Measurements from ENCODE around the gene NHERF2.

The NHERF2 gene

GRCh38 chr16:2026461-2027023 lies at the start of gene NHERF2:
Gene NHERF2, plus strand, starts transcription at chr16:2026902. Its CDS starts 104 bp downstream, at chr16:2027006.
- Mint-ChIP-seq H3K27me3 (peaks cover 64% of the 10 kb centered on the region), H3K27ac (no peak within 1 kb of the TSS), H3K36me3 (no peaks in the 10 kb centered on the region), H3K9me3 (no peaks in the 10 kb centered on the region), H3K4me1 (peaks cover 26% of the 10 kb centered on the region), H3K4me3 (peak within 1 kb of the TSS; percentile 60)
- no peak for ATAC-seq

- Mint-ChIP-seq H3K36me3 (peaks cover 56% of the 10 kb centered on the region), H3K27me3 (peaks cover 38% of the 10 kb centered on the region), H3K4me1 (peaks cover 50% of the 10 kb centered on the region), H3K9me3 (no peaks in the 10 kb centered on the region), H3K27ac (no peak overlapping the region), H3K4me3 (no peak overlapping the region)
- ATAC-seq, result no peak
Measured at GRCh38 chr16:1976951-1977874, 49.5 kb upstream of the NHERF2 start.

GRCh38 chr16:1977875-1978268 lies 48.8 kb upstream of the NHERF2 start:
- no peak overlapping the region for H3K27ac Mint-ChIP-seq
- peaks cover 56% of the 10 kb centered on the region for H3K36me3 Mint-ChIP-seq
- peaks cover 44% of the 10 kb centered on the region for H3K27me3 Mint-ChIP-seq
- H3K4me3 Mint-ChIP-seq, result no peak overlapping the region
- peaks cover 51% of the 10 kb centered on the region for H3K4me1 Mint-ChIP-seq
- no peaks in the 10 kb centered on the region for H3K9me3 Mint-ChIP-seq
- no peak for ATAC-seq

GRCh38 chr16:1978476-1979120 lies 48.1 kb upstream of the NHERF2 start:
- Mint-ChIP-seq H3K9me3 (no peaks in the 10 kb centered on the region), H3K36me3 (peaks cover 49% of the 10 kb centered on the region), H3K27me3 (peaks cover 49% of the 10 kb centered on the region), H3K27ac (no peak overlapping the region), H3K4me1 (peaks cover 47% of the 10 kb centered on the region), H3K4me3 (no peak overlapping the region)
- no peak for ATAC-seq

- no peak for ATAC-seq
- Mint-ChIP-seq H3K36me3 (peaks cover 43% of the 10 kb centered on the region), H3K9me3 (no peaks in the 10 kb centered on the region), H3K4me3 (no peak overlapping the region), H3K27ac (no peak overlapping the region), H3K27me3 (peaks cover 49% of the 10 kb centered on the region), H3K4me1 (peaks cover 42% of the 10 kb centered on the region)
Measured at GRCh38 chr16:1979271-1980029, 47.3 kb upstream of the NHERF2 start.

- Mint-ChIP-seq H3K27me3 (peaks cover 49% of the 10 kb centered on the region), H3K36me3 (peaks cover 36% of the 10 kb centered on the region), H3K27ac (no peak overlapping the region), H3K4me1 (peaks cover 45% of the 10 kb centered on the region), H3K9me3 (no peaks in the 10 kb centered on the region), H3K4me3 (no peak overlapping the region)
- no peak for ATAC-seq
Measured at GRCh38 chr16:1980030-1980769, 46.5 kb upstream of the NHERF2 start.

GRCh38 chr16:1980770-1981087 lies 46.0 kb upstream of the NHERF2 start:
- Mint-ChIP-seq H3K27me3 (peaks cover 48% of the 10 kb centered on the region), H3K4me1 (peaks cover 50% of the 10 kb centered on the region), H3K4me3 (no peak overlapping the region), H3K27ac (no peak overlapping the region), H3K36me3 (peaks cover 32% of the 10 kb centered on the region), H3K9me3 (no peaks in the 10 kb centered on the region)
- no peak for ATAC-seq

GRCh38 chr16:1981398-1981836 lies 45.3 kb upstream of the NHERF2 start, which contains the start of gene NOXO1:
Gene NOXO1, minus strand, starts transcription at chr16:1981469. Its CDS starts 290 bp downstream, at chr16:1981179.
- Mint-ChIP-seq H3K27ac (no peak within 1 kb of the TSS), H3K4me3 (no peak within 1 kb of the TSS), H3K9me3 (no peaks in the 10 kb centered on the region), H3K36me3 (peaks cover 30% of the 10 kb centered on the region), H3K4me1 (peaks cover 56% of the 10 kb centered on the region), H3K27me3 (peaks cover 42% of the 10 kb centered on the region)
- ATAC-seq, result peak; percentile 25

GRCh38 chr16:1982013-1982433 lies 44.7 kb upstream of the NHERF2 start:
- Mint-ChIP-seq H3K27me3 (peaks cover 41% of the 10 kb centered on the region), H3K27ac (no peak overlapping the region), H3K4me3 (no peak overlapping the region), H3K36me3 (peaks cover 30% of the 10 kb centered on the region), H3K4me1 (peaks cover 62% of the 10 kb centered on the region), H3K9me3 (no peaks in the 10 kb centered on the region)
- no peak for ATAC-seq

- Mint-ChIP-seq H3K4me3 (peak overlapping the region; percentile 27), H3K9me3 (no peaks in the 10 kb centered on the region), H3K36me3 (peaks cover 26% of the 10 kb centered on the region), H3K27me3 (peaks cover 41% of the 10 kb centered on the region), H3K27ac (peak overlapping the region; percentile 72), H3K4me1 (peaks cover 63% of the 10 kb centered on the region)
- ATAC-seq, result no peak
Measured at GRCh38 chr16:1982991-1983543, 43.6 kb upstream of the NHERF2 start.

- peaks cover 63% of the 10 kb centered on the region for H3K4me1 Mint-ChIP-seq
- H3K27me3 Mint-ChIP-seq, result peaks cover 36% of the 10 kb centered on the region
- H3K9me3 Mint-ChIP-seq, result no peaks in the 10 kb centered on the region
- H3K27ac Mint-ChIP-seq, result peak within 1 kb of the TSS; percentile 72
- H3K36me3 Mint-ChIP-seq, result peaks cover 21% of the 10 kb centered on the region
- ATAC-seq, result peak; percentile 93
- peak within 1 kb of the TSS; percentile 78 for H3K4me3 Mint-ChIP-seq
Measured at GRCh38 chr16:1983544-1984346, 43.0 kb upstream of the NHERF2 start, which contains the start of gene GFER. Gene GFER, plus strand, starts transcription at chr16:1984193. Its CDS starts 26 bp downstream, at chr16:1984219.

GRCh38 chr16:1984347-1985225 lies 42.1 kb upstream of the NHERF2 start:
- peak overlapping the region; percentile 78 for H3K4me3 Mint-ChIP-seq
- peak overlapping the region; percentile 72 for H3K27ac Mint-ChIP-seq
- peaks cover 65% of the 10 kb centered on the region for H3K4me1 Mint-ChIP-seq
- no peaks in the 10 kb centered on the region for H3K9me3 Mint-ChIP-seq
- peaks cover 32% of the 10 kb centered on the region for H3K27me3 Mint-ChIP-seq
- H3K36me3 Mint-ChIP-seq, result peaks cover 18% of the 10 kb centered on the region
- ATAC-seq, result peak; percentile 6
